CD4-positive, alpha-beta T cell (primary cell): ENCODE measurements around the gene HS3ST3B1. TPM values are rescaled to one million over a fixed set of nuclear protein-coding genes. Genes with fewer than 3 reads are reported as not detected.

Experiments
- ATAC-seq: fragments of 200-7000 bp; cut with Tn5 transposase; one replicate; pipeline ENCODE4 v1.10.0; 2022; ENCODE audit warnings: mild to moderate bottlenecking; ENCODE audit not compliant: poor library complexity
- CTCF ChIA-PET: fragments of 350-600 bp; sonication (Branson Sonifier 250); formaldehyde crosslinking; loops from one replicate; lab custom pipeline; 2021; ENCODE audit warnings: antibody characterized with exemption, inconsistent platforms; lab: Charles Lee
- POLR2A ChIA-PET: fragments of 350-600 bp; sonication (Branson Sonifier 250); formaldehyde crosslinking; loops from one replicate; lab custom pipeline; 2021; ENCODE audit warnings: antibody characterized with exemption, inconsistent platforms; lab: Charles Lee
- DNase-seq, 14 experiments: peaks; one replicate each; pipeline ENCODE4 v3.0.0-alpha.2; 2013 to 2020; ENCODE audit warnings: mixed read lengths in 2 of 14
- H3K27ac ChIP-seq, 2 donors: one replicate each; pipeline versions ENCODE4 v1.5.1 to v1.7.0; 2013; ENCODE audit warnings: low read length in 2 of 2, low read depth in 1 of 2, mild to moderate bottlenecking in 1 of 2
- H3K27me3 ChIP-seq, 2 experiments: 1 replicate in 1 of 2; 2 replicates in 1 of 2; pipeline versions ENCODE4 v1.6.1 to v1.7.0; 2013; ENCODE audit warnings: low read length in 2 of 2, control low read depth in 1 of 2, mild to moderate bottlenecking in 1 of 2, moderate library complexity in 1 of 2; ENCODE audit not compliant: insufficient read depth in 2 of 2, control insufficient read depth in 1 of 2
- H3K36me3 ChIP-seq: one replicate; pipeline ENCODE4 v1.6.1; 2013; ENCODE audit warnings: low read length, control low read depth; ENCODE audit not compliant: insufficient read depth
- H3K4me1 ChIP-seq: one replicate; pipeline ENCODE4 v1.6.1; 2013; ENCODE audit warnings: low read length, control low read depth; ENCODE audit not compliant: insufficient read depth
- H3K4me3 ChIP-seq: one replicate; pipeline ENCODE4 v1.5.1; 2013; ENCODE audit warnings: mild to moderate bottlenecking, low read length, moderate library complexity
- H3K9me3 ChIP-seq, 2 experiments: 1 replicate in 1 of 2; 2 replicates in 1 of 2; pipeline versions ENCODE4 v1.6.1 to v1.7.0; 2013; ENCODE audit warnings: low read length in 2 of 2, mild to moderate bottlenecking in 2 of 2, control low read depth in 1 of 2, moderate library complexity in 1 of 2; ENCODE audit not compliant: control insufficient read depth in 1 of 2, insufficient read depth in 1 of 2
- H3K27ac Mint-ChIP-seq: one replicate; pipeline ENCODE4 v1.8.0; 2020; ENCODE audit warnings: mixed read lengths
- H3K27me3 Mint-ChIP-seq: one replicate; pipeline ENCODE4 v1.8.0; 2021; ENCODE audit warnings: mixed read lengths
- H3K36me3 Mint-ChIP-seq: one replicate; pipeline ENCODE4 v1.8.0; 2021; ENCODE audit warnings: low read depth, mixed read lengths
- H3K4me1 Mint-ChIP-seq: one replicate; pipeline ENCODE4 v1.8.0; 2021; ENCODE audit warnings: low read depth, mixed read lengths
- H3K4me3 Mint-ChIP-seq: one replicate; pipeline ENCODE4 v1.8.0; 2020; ENCODE audit warnings: mild to moderate bottlenecking, mixed read lengths
- H3K9me3 Mint-ChIP-seq: one replicate; pipeline ENCODE4 v1.8.0; 2020; ENCODE audit warnings: mixed read lengths
- CTCF ChIP-seq: fragments of 200-600 bp; IDR thresholded peaks from one replicate; pipeline ENCODE4 v1.8.0; 2022; ENCODE audit warnings: antibody characterized with exemption, mild to moderate bottlenecking
- intact Hi-C, 2 experiments: fragments of 100-400 bp; cut with DNase I in 1 of 2; cut with micrococcal nuclease in 1 of 2; formaldehyde crosslinking; loops; one replicate each; pipeline versions ENCODE4 v1.15.1 to v1.9.0; 2023 to 2025; cut with DNase I, micrococcal nuclease
- total RNA-seq, 174 experiments: library from RNA in 2 of 174; stranded (reverse) in 2 of 174; gene quantifications; one replicate each; pipeline ENCODE4 v1.2.3 and lab custom pipeline; 2021 to 2026

HS3ST3B1 gene
- total RNA-seq, 2 experiments from 2014 or later = 9.3 to 11.5 TPM

GRCh38 chr17:14395255-14395654 is 94.4 kb downstream of the HS3ST3B1 start:
- H3K36me3 Mint-ChIP-seq = no peaks in the 10 kb centered on the region
- ChIA-PET CTCF (no interaction called here), POLR2A (no interaction called here)
- DNase-seq = no peak
- no peaks in the 10 kb centered on the region for H3K4me1 Mint-ChIP-seq
- Histone ChIP-seq H3K27ac (no peak overlapping the region), H3K9me3 (peaks cover 0 to 11% of the 10 kb centered on the region in 2 experiments), H3K4me3 (no peak overlapping the region), H3K4me1 (no peaks in the 10 kb centered on the region), H3K36me3 (no peaks in the 10 kb centered on the region), H3K27me3 (no peaks in the 10 kb centered on the region)
- no peak overlapping the region for H3K4me3 Mint-ChIP-seq
- H3K9me3 Mint-ChIP-seq = peaks cover 9% of the 10 kb centered on the region
- no peak for ATAC-seq
- intact Hi-C loops = no loop called here
- no peak for TF ChIP-seq CTCF
- no peak overlapping the region for H3K27ac Mint-ChIP-seq
- no peaks in the 10 kb centered on the region for H3K27me3 Mint-ChIP-seq

DNA sequence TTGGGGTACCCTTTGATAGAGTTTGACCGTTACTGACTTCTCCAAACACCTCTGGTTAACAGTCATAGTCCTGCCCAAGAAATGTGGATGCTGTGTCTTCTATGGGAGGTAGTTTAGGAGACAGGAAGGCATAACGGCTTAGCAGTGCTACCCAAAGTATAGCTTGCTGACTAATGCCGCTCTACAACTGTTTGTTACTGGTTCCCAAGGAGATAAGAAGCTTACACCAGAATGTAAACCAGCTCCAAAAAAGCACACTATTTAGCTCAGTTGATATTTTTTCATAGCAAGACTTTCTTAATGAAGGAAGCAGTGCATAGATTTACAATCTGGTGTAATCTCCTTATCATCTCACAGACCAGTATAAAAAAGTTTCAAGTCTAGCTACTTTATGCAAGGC is 95.7 kb downstream of the HS3ST3B1 start:
- ChIA-PET POLR2A (interaction anchor here (0.7 kb wide), 1 partner anchor 60 kb away, joined by 3 read pairs; no protein-coding TSS in a partner anchor), CTCF (no interaction called here)
- intact Hi-C loops = no loop called here
- H3K27ac Mint-ChIP-seq = no peak overlapping the region
- ATAC-seq (no peak), DNase-seq (no peak)
- TF ChIP-seq CTCF = no peak
- peaks cover 0 to 9% of the 10 kb centered on the region in 2 experiments for H3K9me3 ChIP-seq
- no peaks in the 10 kb centered on the region for H3K36me3 Mint-ChIP-seq
- no peaks in the 10 kb centered on the region for H3K4me1 Mint-ChIP-seq
- peaks cover 5% of the 10 kb centered on the region for H3K9me3 Mint-ChIP-seq
- no peaks in the 10 kb centered on the region for H3K36me3 ChIP-seq
- no peaks in the 10 kb centered on the region for H3K4me1 ChIP-seq
- H3K27me3 Mint-ChIP-seq = no peaks in the 10 kb centered on the region
- H3K4me3 ChIP-seq = no peak overlapping the region
- no peaks in the 10 kb centered on the region for H3K27me3 ChIP-seq
- H3K4me3 Mint-ChIP-seq = no peak overlapping the region
- no peak overlapping the region for H3K27ac ChIP-seq

GRCh38 chr17:14398766-14399165 is 97.9 kb downstream of the HS3ST3B1 start:
- Histone ChIP-seq H3K36me3 (no peaks in the 10 kb centered on the region), H3K9me3 (peaks cover 0 to 5% of the 10 kb centered on the region in 2 experiments), H3K4me3 (no peak overlapping the region), H3K4me1 (no peaks in the 10 kb centered on the region), H3K27ac (no peak overlapping the region), H3K27me3 (no peaks in the 10 kb centered on the region)
- intact Hi-C loops = no loop called here
- no peak for TF ChIP-seq CTCF
- POLR2A ChIA-PET = no interaction called here
- ATAC-seq = no peak
- Mint-ChIP-seq H3K9me3 (peaks cover 4% of the 10 kb centered on the region), H3K4me1 (peaks cover 7% of the 10 kb centered on the region), H3K4me3 (no peak overlapping the region), H3K27ac (no peak overlapping the region), H3K27me3 (no peaks in the 10 kb centered on the region), H3K36me3 (no peaks in the 10 kb centered on the region)
- DNase-seq = no peak
- CTCF ChIA-PET = no interaction called here

Other genes starting within 250 kb of the HS3ST3B1 start
- 1 to 10 TPM; 9.1 to 9.9 TPM for gene COX10, start 231.6 kb upstream of the HS3ST3B1 start, total RNA-seq
- not detected for gene CDRT15, start 64.2 kb upstream of the HS3ST3B1 start, total RNA-seq